Bone marrow (tissue), 2 donors: Measurements from ENCODE around the gene TBCEL.
"Not testable (repeated sequence)": the region's sequence is repeated elsewhere in the genome, so short reads cannot be mapped to it uniquely, and the experiment has no call there.

Experiments
- DNase-seq, 2 donors: peaks; one replicate each; lab custom pipeline; 2025; lab: John Stamatoyannopoulos, UW

Gene TBCEL

GRCh38 chr11:121029153-121029552 is 5.3 kb downstream of the TBCEL start:
- no peak for DNase-seq

GRCh38 chr11:121029813-121030445 is 6.0 kb downstream of the TBCEL start:
- DNase-seq, result no peak

- no peak for DNase-seq
These were observed 7.3 kb downstream of the TBCEL start for GRCh38 chr11:121031167-121031566.

GRCh38 chr11:121031648-121032047 is 7.7 kb downstream of the TBCEL start:
- DNase-seq, result not testable (repeated sequence)

DNA sequence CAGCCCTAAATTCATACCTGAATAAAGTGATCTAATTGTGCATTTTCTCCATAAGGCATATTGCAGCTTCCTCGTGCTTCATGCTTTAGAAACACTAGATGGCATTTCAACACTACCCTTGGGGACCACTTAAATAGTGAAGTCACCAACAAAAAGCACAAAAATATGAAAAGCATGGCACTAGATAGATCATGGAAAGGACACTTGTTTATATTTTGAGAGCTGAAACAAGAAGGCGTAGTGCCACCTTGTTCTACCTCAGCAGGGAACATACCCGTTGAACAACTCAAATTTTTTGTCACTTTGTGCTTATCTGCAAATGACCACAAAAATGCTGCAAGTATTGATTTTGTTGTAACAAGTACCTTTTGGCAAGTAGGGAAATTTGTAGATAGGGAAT is 8.6 kb downstream of the TBCEL start:
- no peak for DNase-seq

- no peak for DNase-seq
These were observed 9.7 kb downstream of the TBCEL start for GRCh38 chr11:121033635-121034034.

- DNase-seq, result no peak
These were observed 11.4 kb downstream of the TBCEL start for GRCh38 chr11:121035169-121035755.

- no peak for DNase-seq
These were observed 11.9 kb downstream of the TBCEL start for GRCh38 chr11:121035780-121036179.

- DNase-seq, result no peak
These were observed 13.1 kb downstream of the TBCEL start for GRCh38 chr11:121037016-121037415.

DNA sequence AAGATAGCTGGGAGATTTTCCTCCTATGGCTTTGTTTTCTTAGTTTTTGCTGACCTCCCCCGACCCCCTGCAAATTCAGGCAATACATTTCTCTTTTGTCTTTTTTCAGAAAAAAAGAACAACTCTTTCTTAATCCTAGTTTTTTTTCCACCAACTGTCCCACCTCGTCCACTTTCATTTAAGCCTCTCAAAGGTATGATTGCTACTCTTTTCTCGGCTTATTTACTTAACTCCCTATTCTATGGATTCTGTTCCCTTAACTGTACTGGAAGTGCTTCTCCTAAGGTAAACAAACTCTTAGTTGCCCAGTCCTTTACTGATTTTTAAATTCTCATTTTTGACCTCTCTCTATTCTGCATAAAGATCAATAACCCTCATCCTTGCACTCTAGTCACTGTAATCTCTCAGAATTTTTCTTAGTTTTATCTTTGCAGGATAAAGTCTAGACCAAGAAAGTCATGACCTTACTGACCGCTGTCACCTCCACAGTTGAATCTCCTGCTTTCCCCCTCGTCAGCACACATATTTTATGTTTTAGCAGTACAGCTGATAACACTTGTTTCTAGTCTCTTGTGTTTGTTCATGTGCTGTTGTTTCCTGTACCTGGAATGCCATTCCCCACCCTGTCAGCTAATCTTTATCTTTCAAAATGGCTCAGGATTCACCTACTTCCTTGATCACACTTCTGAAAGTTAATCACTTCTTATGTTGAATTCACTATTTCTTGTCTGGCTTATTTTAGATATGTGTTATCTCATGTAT is 14.9 kb downstream of the TBCEL start:
- no peak for DNase-seq

DNA sequence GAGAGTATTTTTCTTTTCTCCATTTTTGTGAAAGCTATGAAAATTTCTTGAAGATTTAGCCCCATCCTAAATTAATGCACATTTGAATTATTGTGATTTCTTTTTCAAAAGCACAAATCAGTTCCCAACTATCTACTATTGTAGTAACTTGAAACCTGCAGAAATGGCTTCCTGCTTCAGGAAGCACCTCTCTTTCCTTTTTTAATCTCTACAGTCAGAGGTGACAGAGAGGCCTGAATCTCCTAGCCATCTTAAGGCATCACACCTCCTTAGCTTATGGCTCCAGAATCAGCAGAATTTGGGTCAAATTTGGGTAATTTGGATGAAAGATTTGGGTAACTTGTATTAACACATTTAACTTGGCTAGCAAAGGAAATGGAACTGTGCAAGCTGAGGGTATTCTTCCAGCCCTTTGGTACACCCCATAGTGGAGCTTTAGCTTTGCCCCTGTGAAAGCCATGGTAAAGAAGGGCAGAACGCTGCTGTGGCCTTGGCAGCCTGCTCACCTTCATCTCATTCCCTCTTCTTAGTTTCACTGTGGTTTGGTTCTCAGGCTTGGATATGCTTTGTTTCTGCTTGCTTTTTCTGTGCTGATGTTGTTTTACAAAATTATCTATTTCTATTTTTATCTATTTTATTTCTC is 16.2 kb downstream of the TBCEL start:
- no peak for DNase-seq

- no peak for DNase-seq
These were observed 16.7 kb downstream of the TBCEL start for GRCh38 chr11:121040614-121041002.

- DNase-seq, result no peak
These were observed 17.2 kb downstream of the TBCEL start for GRCh38 chr11:121041072-121041471.

DNA sequence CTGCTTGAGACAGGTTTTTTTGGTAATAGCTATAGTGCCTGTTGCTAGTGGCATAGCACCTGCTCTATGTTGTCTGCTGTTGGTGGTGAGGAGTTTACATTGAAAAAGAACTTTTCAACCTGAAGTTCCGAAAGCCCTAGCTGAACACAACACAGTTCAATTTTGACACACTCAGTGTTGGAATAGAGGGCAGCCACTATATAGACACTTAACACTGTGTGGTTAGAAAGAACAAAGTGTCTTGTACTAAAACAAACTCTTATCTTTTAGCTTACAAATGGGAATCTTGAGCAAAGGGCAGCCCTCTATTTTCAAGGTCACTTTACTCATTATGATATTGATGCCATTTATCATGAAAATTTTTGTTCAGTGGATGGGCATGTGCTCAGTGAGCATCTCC is 18.4 kb downstream of the TBCEL start:
- DNase-seq, result no peak

DNA sequence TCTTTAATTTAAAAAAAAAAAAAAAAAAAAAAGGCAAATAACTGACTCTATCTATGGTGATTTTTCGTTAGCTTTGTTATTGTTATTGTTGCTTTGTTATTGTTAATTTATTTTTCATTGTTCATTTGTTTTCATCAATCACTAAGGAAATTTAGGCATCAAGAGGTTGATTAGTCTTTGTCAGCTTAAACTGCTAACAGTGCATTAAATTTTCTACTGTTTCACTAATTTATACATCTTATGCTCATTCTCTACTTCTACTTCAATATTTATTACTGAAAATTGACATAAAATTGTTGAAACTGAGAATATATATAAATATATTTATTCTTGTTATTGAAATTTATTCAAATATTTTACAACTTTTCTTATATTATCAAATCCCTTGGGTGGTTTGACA is 24.0 kb downstream of the TBCEL start:
- no peak for DNase-seq

DNA sequence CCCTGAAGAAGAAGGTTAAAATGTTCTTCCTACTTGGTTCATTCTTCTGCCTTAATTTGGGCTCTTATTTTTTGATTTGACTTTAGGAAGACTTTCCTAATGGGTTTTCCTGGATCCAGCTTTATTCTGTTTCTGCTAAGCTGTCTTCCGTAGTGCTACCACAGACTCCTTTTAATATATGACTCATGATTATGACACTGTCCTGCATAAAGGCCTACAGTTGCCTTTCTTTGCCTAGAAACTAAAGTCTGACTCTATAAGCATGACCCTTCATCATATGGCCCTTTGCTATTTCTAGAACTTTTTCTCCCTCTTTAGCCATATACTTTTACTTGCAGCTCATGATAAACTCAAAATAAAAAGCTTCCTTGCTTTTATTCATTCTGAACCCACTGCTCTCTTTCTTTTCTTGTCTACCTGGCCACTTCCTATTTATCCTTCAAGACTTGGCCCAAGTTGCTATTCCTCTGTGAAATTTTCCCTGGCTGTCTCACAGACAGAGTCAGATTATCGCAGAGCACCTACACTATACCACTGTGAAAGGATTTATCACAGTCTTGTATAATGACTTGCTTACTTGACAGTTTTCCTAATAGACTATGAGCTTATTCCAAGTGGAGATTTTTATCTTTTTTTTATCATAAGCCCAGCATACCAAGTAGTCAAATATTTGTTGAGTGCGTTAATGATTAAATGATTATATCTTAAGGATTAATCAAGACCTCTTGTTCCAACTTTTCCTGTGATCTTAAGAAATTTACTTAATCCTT is 24.7 kb downstream of the TBCEL start:
- no peak for DNase-seq

- DNase-seq, result no peak
These were observed 29.3 kb downstream of the TBCEL start for GRCh38 chr11:121053244-121053643.

DNA sequence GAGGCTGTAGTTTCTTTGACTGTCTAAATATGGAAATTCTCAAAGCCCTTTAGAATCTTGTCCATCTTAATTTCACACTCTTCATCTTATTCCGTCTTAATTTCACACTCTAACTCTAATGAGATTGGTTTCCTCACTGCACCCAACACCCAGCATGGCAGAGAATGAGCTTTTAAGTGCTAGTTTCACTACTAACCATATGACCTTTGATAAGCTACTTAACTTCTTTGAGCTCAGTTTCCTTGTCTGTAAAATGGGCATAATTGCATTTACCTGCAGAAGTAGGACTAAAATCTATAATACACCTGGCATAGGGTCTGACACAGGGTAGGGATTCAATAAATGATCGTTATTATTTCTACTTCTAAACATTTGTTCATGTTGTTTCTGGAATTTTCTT is 30.4 kb downstream of the TBCEL start:
- no peak for DNase-seq

DNA sequence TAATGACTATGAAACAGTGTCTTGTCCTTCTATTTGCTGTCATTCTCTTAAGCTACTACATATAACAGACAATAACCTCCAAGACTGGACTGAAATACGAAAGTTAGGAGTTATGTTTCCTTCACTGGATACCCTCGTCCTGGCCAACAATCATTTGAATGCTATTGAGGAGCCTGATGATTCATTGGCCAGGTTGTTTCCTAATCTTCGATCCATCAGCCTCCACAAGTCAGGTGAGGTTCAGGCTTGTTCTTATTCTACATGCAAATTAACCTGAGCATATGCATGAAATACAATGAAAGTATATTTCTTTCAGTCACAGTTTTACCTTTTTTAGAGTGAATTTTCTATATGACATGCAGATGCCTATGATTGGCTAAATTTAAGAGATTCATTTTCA is 31.2 kb downstream of the TBCEL start:
- DNase-seq, result no peak

GRCh38 chr11:121057922-121058321 is 34.0 kb downstream of the TBCEL start:
- DNase-seq, result no peak

GRCh38 chr11:121058941-121059340 is 35.0 kb downstream of the TBCEL start:
- DNase-seq, result no peak

- no peak for DNase-seq
These were observed 35.7 kb downstream of the TBCEL start for GRCh38 chr11:121059605-121060004.
